Bronchial epithelial cell (primary cell): ENCODE results near the gene TMCO6. TPM values are rescaled to one million over a fixed set of nuclear protein-coding genes. Genes with fewer than 3 reads are reported as not detected.

Experiments
- DNase-seq: peaks from one replicate; pipeline ENCODE4 v3.0.0-alpha.2; 2010; ENCODE audit warnings: low read depth
- FAIRE-seq: peaks from 2 replicates; lab custom pipeline; 2011; peaks lifted over from hg19 to GRCh38; lab: Jason Lieb, UNC
- H3K27me3 ChIP-seq: 2 replicates; pipeline ENCODE4 v1.5.1; 2011; ENCODE audit warnings: low read length; ENCODE audit not compliant: control insufficient read depth, insufficient read depth
- H3K36me3 ChIP-seq: 2 replicates; pipeline ENCODE4 v1.5.1; 2011; ENCODE audit warnings: low read length; ENCODE audit not compliant: control insufficient read depth, insufficient read depth
- H3K4me3 ChIP-seq: 2 replicates; pipeline ENCODE4 v1.5.1; 2011; ENCODE audit warnings: mild to moderate bottlenecking, low read depth, low read length, control low read depth
- total RNA-seq: library from RNA; depleted of rRNA; stranded (reverse); fragments of >200 nt; gene quantifications from 2 replicates; pipeline ENCODE4 v1.2.1, GENCODE V29; 2014
- TF ChIP-seq, protein P1 (sequence below): IDR thresholded peaks from 2 replicates; pipeline ENCODE4 v1.5.1; 2011; ENCODE audit warnings: mild to moderate bottlenecking, moderate library complexity, low read length, control low read depth, inconsistent platforms; ENCODE audit not compliant: insufficient read depth, severe bottlenecking

The TMCO6 gene
- total RNA-seq, 1 donor from 2014 or later: 18.2 TPM

DNA sequence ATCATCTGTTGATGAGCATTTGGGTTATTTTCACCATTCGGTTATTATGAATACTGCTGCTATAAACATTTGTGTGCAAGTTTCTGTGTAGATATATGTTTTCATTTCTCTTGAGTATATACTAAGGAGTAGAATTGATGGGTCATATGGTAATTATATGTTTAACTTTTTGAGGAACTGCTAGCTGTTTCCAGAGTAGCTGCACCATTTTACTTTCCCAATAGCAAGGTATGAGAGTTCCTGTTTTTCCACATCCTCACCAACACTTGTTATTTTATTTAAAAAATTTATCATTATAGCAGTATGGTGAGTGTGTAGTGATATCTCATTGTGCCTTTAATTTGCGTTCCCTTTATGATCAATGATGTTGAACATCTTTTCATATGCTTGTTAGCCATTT lies 35.5 kb upstream of the TMCO6 start:
- Histone ChIP-seq H3K27me3 (no peaks in the 10 kb centered on the region), H3K4me3 (no peak overlapping the region), H3K36me3 (no peaks in the 10 kb centered on the region)
- FAIRE-seq (no peak), DNase-seq (no peak)
- TF ChIP-seq, protein P1, sequence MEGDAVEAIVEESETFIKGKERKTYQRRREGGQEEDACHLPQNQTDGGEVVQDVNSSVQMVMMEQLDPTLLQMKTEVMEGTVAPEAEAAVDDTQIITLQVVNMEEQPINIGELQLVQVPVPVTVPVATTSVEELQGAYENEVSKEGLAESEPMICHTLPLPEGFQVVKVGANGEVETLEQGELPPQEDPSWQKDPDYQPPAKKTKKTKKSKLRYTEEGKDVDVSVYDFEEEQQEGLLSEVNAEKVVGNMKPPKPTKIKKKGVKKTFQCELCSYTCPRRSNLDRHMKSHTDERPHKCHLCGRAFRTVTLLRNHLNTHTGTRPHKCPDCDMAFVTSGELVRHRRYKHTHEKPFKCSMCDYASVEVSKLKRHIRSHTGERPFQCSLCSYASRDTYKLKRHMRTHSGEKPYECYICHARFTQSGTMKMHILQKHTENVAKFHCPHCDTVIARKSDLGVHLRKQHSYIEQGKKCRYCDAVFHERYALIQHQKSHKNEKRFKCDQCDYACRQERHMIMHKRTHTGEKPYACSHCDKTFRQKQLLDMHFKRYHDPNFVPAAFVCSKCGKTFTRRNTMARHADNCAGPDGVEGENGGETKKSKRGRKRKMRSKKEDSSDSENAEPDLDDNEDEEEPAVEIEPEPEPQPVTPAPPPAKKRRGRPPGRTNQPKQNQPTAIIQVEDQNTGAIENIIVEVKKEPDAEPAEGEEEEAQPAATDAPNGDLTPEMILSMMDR: no peak

DNA sequence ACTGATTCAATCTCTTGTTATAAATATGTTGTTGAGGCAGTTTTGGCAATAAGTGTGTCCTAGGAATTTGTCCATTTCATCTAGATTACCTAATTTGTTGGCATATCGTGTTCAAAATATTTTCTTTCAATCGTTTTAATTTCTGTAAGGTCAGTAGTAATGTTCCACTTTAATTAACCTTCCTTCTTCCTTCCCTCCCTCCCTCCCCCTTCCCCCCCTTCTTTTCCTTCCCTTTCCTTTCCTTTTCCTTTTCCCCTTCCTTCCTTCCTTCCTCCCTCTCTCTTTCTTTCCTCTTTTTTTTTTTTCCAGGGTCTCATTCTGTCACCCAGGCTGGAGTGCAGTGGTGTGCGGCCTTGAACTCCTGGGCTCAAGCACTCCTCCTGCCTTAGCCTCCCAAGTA lies 33.4 kb upstream of the TMCO6 start:
- Histone ChIP-seq H3K27me3 (no peaks in the 10 kb centered on the region), H3K36me3 (no peaks in the 10 kb centered on the region), H3K4me3 (no peak overlapping the region)
- FAIRE-seq (no peak), DNase-seq (no peak)
- TF ChIP-seq, protein P1: no peak

DNA sequence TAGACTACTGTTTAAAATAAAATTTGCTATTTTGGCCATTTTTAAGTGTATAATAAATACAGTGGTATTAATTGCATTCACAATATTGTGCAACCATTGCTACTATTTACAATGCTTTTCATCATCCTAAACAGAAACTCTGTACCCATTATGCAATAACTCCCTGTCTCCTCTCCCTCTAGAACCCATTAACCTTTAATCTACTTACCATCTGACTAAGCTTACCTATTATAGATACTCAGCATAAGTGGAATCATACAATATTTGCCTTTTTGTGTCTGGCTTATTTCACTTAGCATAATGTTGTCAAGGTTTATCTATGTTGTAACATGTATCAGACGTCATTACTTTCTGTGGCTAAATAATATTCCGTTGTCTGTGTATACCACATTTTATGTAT lies 32.2 kb upstream of the TMCO6 start:
- FAIRE-seq (no peak), DNase-seq (peak; percentile 83)
- Histone ChIP-seq H3K36me3 (no peaks in the 10 kb centered on the region), H3K4me3 (no peak overlapping the region), H3K27me3 (no peaks in the 10 kb centered on the region)
- TF ChIP-seq, protein P1: no peak

DNA sequence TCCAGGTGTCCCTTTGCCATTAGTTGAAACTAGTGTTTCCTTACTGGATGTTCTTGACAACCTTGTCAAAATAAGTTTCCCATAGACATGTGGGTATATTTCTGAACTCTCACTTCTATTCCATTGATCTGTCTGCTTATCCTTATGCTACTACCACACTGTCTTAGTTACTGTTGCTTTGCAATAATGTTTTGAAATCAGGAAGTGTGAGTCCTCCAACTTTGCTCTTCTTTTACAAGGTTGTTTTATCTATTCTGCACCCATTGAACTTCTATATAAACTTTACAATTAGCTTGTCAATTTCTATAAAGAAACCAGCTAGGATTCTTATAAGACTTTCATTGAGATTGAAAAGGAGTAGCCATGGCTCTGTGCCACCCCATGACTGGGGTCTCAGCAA lies 30.5 kb upstream of the TMCO6 start:
- Histone ChIP-seq H3K36me3 (no peaks in the 10 kb centered on the region), H3K27me3 (no peaks in the 10 kb centered on the region), H3K4me3 (no peak overlapping the region)
- DNase-seq: no peak
- TF ChIP-seq, protein P1: no peak
- FAIRE-seq: no peak

DNA sequence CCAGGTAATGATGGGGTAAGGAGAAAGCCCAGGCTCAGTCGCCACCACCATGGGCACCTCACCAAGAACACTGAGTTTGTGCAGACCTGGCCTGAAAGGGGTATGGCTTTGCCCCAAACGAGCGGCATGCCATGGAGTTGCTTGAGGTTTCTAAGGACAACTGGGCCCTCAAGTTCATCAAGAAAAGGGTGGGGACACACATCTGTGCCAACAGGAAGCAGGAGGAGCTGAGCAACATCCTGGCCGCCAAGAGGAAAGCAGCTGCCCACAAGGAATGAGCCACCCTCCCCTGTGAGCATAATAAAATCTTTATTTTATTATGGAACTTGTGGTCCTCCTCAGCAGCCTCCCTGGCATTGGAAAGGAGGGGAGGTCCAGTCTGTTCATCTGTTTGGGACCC lies 30.1 kb upstream of the TMCO6 start:
- no peak for FAIRE-seq

More for the DNA sequence above, 30.1 kb upstream of the TMCO6 start:
- no peaks in the 10 kb centered on the region for H3K27me3 ChIP-seq
- H3K4me3 ChIP-seq: no peak overlapping the region
- peak; percentile 63 for DNase-seq
- TF ChIP-seq, protein P1: no peak
- H3K36me3 ChIP-seq: no peaks in the 10 kb centered on the region
